Esophagus muscularis mucosa (tissue), 4 donors: ENCODE data around the gene MYO7B.

ENCODE experiments used
- CTCF ChIP-seq, 3 experiments: fragments of 200-600 bp in 2 of 3; fragments of 450-650 bp in 1 of 3; sonication (generic) in 2 of 3; IDR thresholded peaks; one replicate each; pipeline ENCODE4 v1.5.1; 2017 to 2019; ENCODE audit warnings: antibody characterized with exemption in 3 of 3, mild to moderate bottlenecking in 2 of 3, moderate library complexity in 1 of 3
- EP300 ChIP-seq: sonication (generic); formaldehyde crosslinking; IDR thresholded peaks from one replicate; pipeline ENCODE4 v1.6.1; 2017; ENCODE audit warnings: antibody characterized with exemption
- POLR2AphosphoS5 ChIP-seq, 2 donors: sonication (generic); formaldehyde crosslinking; IDR thresholded peaks; one replicate each; pipeline ENCODE4 v1.6.1; 2017; ENCODE audit warnings: antibody characterized with exemption in 2 of 2

- TF ChIP-seq POLR2AphosphoS5 (IDR thresholded peaks at IDR 0.05) (no peak), CTCF (IDR thresholded peaks at IDR 0.05) (no peak), EP300 (no peak)
These were observed 145.3 kb downstream of the MYO7B start for GRCh38 chr2:127680706-127681287.
